H9 (cell line): Measurements from ENCODE around the gene CABLES1. TPM values are rescaled to one million over a fixed set of nuclear protein-coding genes. Genes with fewer than 3 reads are reported as not detected.
A peak's percentile ranks its signal among the peaks of the same experiment; 100 is the strongest.

Experiments
- DNase-seq: peaks from one replicate; pipeline ENCODE4 v3.0.0-alpha.2; 2017
- H2AFZ ChIP-seq: one replicate; pipeline ENCODE4 v1.6.1; 2013; ENCODE audit warnings: mild to moderate bottlenecking, low read length, control low read depth, moderate library complexity
- H2AK5ac ChIP-seq: 2 replicates; pipeline ENCODE4 v1.6.1; 2013; ENCODE audit warnings: low read length, control low read depth, mixed read lengths; ENCODE audit not compliant: insufficient read length
- H2BK120ac ChIP-seq: one replicate; pipeline ENCODE4 v1.6.1; 2013; ENCODE audit warnings: low read depth, mild to moderate bottlenecking, low read length, control low read depth, inconsistent platforms; ENCODE audit not compliant: poor library complexity, severe bottlenecking
- H2BK12ac ChIP-seq: 2 replicates; pipeline ENCODE4 v1.6.1; 2013; ENCODE audit warnings: low read length, control low read depth, mixed read lengths, low read depth; ENCODE audit not compliant: insufficient read length
- H2BK15ac ChIP-seq: 2 replicates; pipeline ENCODE4 v1.6.1; 2013; ENCODE audit warnings: low read depth, low read length, control low read depth
- H2BK20ac ChIP-seq: one replicate; pipeline ENCODE4 v1.6.1; 2013; ENCODE audit warnings: low read depth, mild to moderate bottlenecking, low read length, control low read depth, inconsistent platforms; ENCODE audit not compliant: poor library complexity, severe bottlenecking
- H2BK5ac ChIP-seq: 2 replicates; pipeline ENCODE4 v1.6.1; 2013; ENCODE audit warnings: low read length, control low read depth, mixed read lengths; ENCODE audit not compliant: insufficient read length
- H3K14ac ChIP-seq: 2 replicates; pipeline ENCODE4 v1.6.1; 2013; ENCODE audit warnings: low read length, control low read depth; ENCODE audit not compliant: insufficient read depth
- H3K18ac ChIP-seq: 2 replicates; pipeline ENCODE4 v1.6.1; 2013; ENCODE audit warnings: low read depth, mild to moderate bottlenecking, mixed read lengths, low read length, control low read depth; ENCODE audit not compliant: insufficient read length
- H3K23ac ChIP-seq: 2 replicates; pipeline ENCODE4 v1.6.1; 2013; ENCODE audit warnings: low read length, control low read depth, mixed read lengths, low read depth; ENCODE audit not compliant: insufficient read length
- H3K23me2 ChIP-seq: 2 replicates; pipeline ENCODE4 v1.6.1; 2013; ENCODE audit warnings: low read depth, mild to moderate bottlenecking, mixed read lengths, low read length, control low read depth; ENCODE audit not compliant: insufficient read length, poor library complexity, severe bottlenecking
- H3K27ac ChIP-seq: 2 replicates; pipeline ENCODE4 v1.5.1; 2013; ENCODE audit warnings: low read length, control low read depth, mixed read lengths, low read depth; ENCODE audit not compliant: insufficient read length
- H3K27me3 ChIP-seq: 2 replicates; pipeline ENCODE4 v1.6.1; 2013; ENCODE audit warnings: low read length, control low read depth, inconsistent platforms; ENCODE audit not compliant: insufficient read depth
- H3K4ac ChIP-seq: 2 replicates; pipeline ENCODE4 v1.6.1; 2013; ENCODE audit warnings: low read depth, mild to moderate bottlenecking, control low read depth, inconsistent platforms, low read length, moderate library complexity
- H3K4me1 ChIP-seq: 2 replicates; pipeline ENCODE4 v1.6.1; 2013; ENCODE audit warnings: low read length, control low read depth, inconsistent platforms; ENCODE audit not compliant: insufficient read depth
- H3K4me2 ChIP-seq: 2 replicates; pipeline ENCODE4 v1.6.1; 2013; ENCODE audit warnings: low read length, control low read depth, mixed read lengths; ENCODE audit not compliant: insufficient read length, insufficient read depth
- H3K56ac ChIP-seq: 2 replicates; pipeline ENCODE4 v1.6.1; 2013; ENCODE audit warnings: low read depth, mild to moderate bottlenecking, mixed read lengths, low read length, control low read depth; ENCODE audit not compliant: insufficient read length
- H3K79me1 ChIP-seq: 2 replicates; pipeline ENCODE4 v1.6.1; 2013; ENCODE audit warnings: low read depth, mild to moderate bottlenecking, moderate library complexity, low read length, control low read depth, inconsistent platforms; ENCODE audit not compliant: insufficient read depth, poor library complexity, severe bottlenecking
- H3K79me2 ChIP-seq: 2 replicates; pipeline ENCODE4 v1.6.1; 2013; ENCODE audit warnings: low read length, control low read depth, inconsistent platforms; ENCODE audit not compliant: insufficient read depth
- H3K9ac ChIP-seq: 2 replicates; pipeline ENCODE4 v1.6.1; 2013; ENCODE audit warnings: low read length, control low read depth, mixed read lengths; ENCODE audit not compliant: insufficient read length; ENCODE audit errors: extremely low read depth
- H3K9me3 ChIP-seq: one replicate; pipeline ENCODE4 v1.6.1; 2013; ENCODE audit warnings: low read depth, low read length, inconsistent platforms; ENCODE audit not compliant: control insufficient read depth
- H3T11ph ChIP-seq: one replicate; pipeline ENCODE4 v1.6.1; 2013; ENCODE audit warnings: mild to moderate bottlenecking, low read length, control low read depth, inconsistent platforms
- H4K20me1 ChIP-seq: one replicate; pipeline ENCODE4 v1.6.1; 2013; ENCODE audit not compliant: control insufficient read depth, insufficient read length, insufficient read depth
- H4K5ac ChIP-seq: 2 replicates; pipeline ENCODE4 v1.6.1; 2013; ENCODE audit warnings: low read depth, mild to moderate bottlenecking, mixed read lengths, low read length, control low read depth; ENCODE audit not compliant: insufficient read length
- H4K8ac ChIP-seq: replicated peaks from 2 replicates; pipeline ENCODE4 v1.6.1; 2013; ENCODE audit warnings: low read length, control low read depth, mixed read lengths, low read depth; ENCODE audit not compliant: insufficient read length
- H4K91ac ChIP-seq: 2 replicates; pipeline ENCODE4 v1.6.1; 2013; ENCODE audit warnings: low read depth, mild to moderate bottlenecking, moderate library complexity, mixed read lengths, low read length, control low read depth; ENCODE audit not compliant: insufficient read length
- H3K27ac Mint-ChIP-seq, 3 experiments: 2 replicates in 2 of 3; 3 replicates in 1 of 3; pipeline ENCODE4 v1.8.0; 2020 to 2021; ENCODE audit warnings: mixed read lengths in 3 of 3, mild to moderate bottlenecking in 1 of 3, moderate library complexity in 1 of 3
- H3K27me3 Mint-ChIP-seq: 2 replicates; pipeline ENCODE4 v1.8.0; 2021; ENCODE audit warnings: low read depth, mild to moderate bottlenecking, moderate library complexity, mixed read lengths
- H3K36me3 Mint-ChIP-seq, 3 experiments: 2 replicates in 2 of 3; 3 replicates in 1 of 3; pipeline ENCODE4 v1.8.0; 2020 to 2021; ENCODE audit warnings: low read depth in 3 of 3, mixed read lengths in 3 of 3; ENCODE audit not compliant: insufficient read depth in 1 of 3
- H3K4me1 Mint-ChIP-seq, 2 experiments: 2 replicates each; pipeline ENCODE4 v1.8.0; 2020; ENCODE audit warnings: mixed read lengths in 2 of 2
- H3K4me3 Mint-ChIP-seq, 2 experiments: 2 replicates in 1 of 2; 3 replicates in 1 of 2; pipeline ENCODE4 v1.8.0; 2020 to 2021; ENCODE audit warnings: mild to moderate bottlenecking in 2 of 2, mixed read lengths in 2 of 2, moderate library complexity in 1 of 2
- H3K9me3 Mint-ChIP-seq, 2 experiments: 2 replicates in 1 of 2; 3 replicates in 1 of 2; pipeline ENCODE4 v1.8.0; 2020; ENCODE audit warnings: mild to moderate bottlenecking in 2 of 2, mixed read lengths in 2 of 2, moderate library complexity in 1 of 2
- WGBS: extraction: QIAGEN DNeasy Blood & Tissue Kit; methylation state at CpG from one replicate; pipeline ENCODE4 v1.1.7; 2013; ENCODE audit warnings: missing lambda C conversion rate, low lambda C conversion rate, mixed read lengths; ENCODE audit not compliant: insufficient read length; ENCODE audit errors: extremely low coverage; 5-methylcytosine and 5-hydroxymethylcytosine counted together
- total RNA-seq: library from RNA; stranded (reverse); gene quantifications from 2 replicates; pipeline ENCODE4 v1.2.1, GENCODE V29; 2021
- TF ChIP-seq, protein P1 (sequence below): fragments of 200-600 bp; sonication (generic); conservative IDR thresholded peaks from 3 replicates; pipeline ENCODE4 v1.8.0; 2021; ENCODE audit warnings: antibody characterized with exemption, mild to moderate bottlenecking

CABLES1 gene
- total RNA-seq, 1 experiment from 2014 or later, result 27.1 TPM

DNA sequence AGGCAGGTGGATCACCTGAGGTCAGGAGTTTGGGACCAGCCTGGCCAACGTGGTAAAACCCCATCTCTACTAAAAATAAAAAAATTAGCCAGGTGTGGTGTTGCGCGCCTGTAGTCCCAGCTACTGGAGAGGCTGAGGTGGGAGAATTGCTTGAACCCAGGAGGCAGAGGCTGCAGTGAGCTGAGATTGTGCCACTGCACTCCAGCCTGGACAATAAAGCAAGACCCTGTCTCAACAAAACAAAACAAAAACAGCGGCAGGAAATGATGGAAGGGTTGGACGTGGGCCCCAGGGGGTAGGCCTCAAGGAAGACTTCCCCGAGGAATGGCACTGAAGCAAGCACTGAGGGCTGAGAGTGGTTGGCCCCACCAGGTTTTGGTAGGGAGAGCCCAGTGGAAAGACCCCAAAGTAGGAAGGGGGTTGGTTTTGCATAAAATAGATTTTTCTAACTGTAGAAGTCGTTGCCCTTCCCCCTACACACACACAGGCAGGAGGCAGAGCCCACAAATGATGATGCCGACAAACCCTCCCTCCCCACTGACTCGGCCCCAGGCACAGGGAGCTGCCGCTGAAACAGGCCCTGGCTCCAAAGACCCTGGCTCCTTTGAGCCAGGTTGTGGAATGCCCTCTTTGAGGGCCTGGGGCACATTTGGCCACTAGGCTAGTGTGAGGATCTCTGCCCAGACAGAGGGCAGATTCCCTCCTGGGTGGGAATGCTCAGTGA is 104.8 kb downstream of the CABLES1 start:
- Histone ChIP-seq H3K9ac (no peak overlapping the region), H3K4ac (no peak overlapping the region), H2BK12ac (no peak overlapping the region), H2BK120ac (no peak overlapping the region), H3K27me3 (no peaks in the 10 kb centered on the region), H4K5ac (no peak overlapping the region), H3K79me2 (no peaks in the 10 kb centered on the region), H2BK20ac (no peak overlapping the region), H3K14ac (no peak overlapping the region), H2AK5ac (no peak overlapping the region), H2BK5ac (no peak overlapping the region), H4K91ac (no peak overlapping the region), H3K27ac (no peak overlapping the region), H3K56ac (no peak overlapping the region), H2BK15ac (no peak overlapping the region), H3T11ph (no peak overlapping the region), H3K18ac (no peak overlapping the region), H3K79me1 (no peaks in the 10 kb centered on the region), H4K20me1 (no peaks in the 10 kb centered on the region), H3K9me3 (no peaks in the 10 kb centered on the region), H2AFZ (no peak overlapping the region), H3K23me2 (no peaks in the 10 kb centered on the region), H3K4me1 (no peaks in the 10 kb centered on the region), H3K4me2 (no peak overlapping the region), H4K8ac (no peak overlapping the region), H3K23ac (no peak overlapping the region)
- Mint-ChIP-seq H3K36me3 (peaks cover 15 to 46% (median 36%) of the 10 kb centered on the region in 3 experiments), H3K27me3 (no peaks in the 10 kb centered on the region; the same call in none of the 2 replicates), H3K4me1 (peaks cover 68 to 70% of the 10 kb centered on the region in 2 experiments), H3K9me3 (no peaks in the 10 kb centered on the region), H3K27ac (peak overlapping the region in 1 of 3 experiments; percentile 53; a peak in 2 of 7 replicates), H3K4me3 (no peak overlapping the region; a peak in 1 of 5 replicates)
- no peak for DNase-seq
- no CpG with 5 or more reads among the region's 10 CpGs for WGBS
- TF ChIP-seq, protein P1, sequence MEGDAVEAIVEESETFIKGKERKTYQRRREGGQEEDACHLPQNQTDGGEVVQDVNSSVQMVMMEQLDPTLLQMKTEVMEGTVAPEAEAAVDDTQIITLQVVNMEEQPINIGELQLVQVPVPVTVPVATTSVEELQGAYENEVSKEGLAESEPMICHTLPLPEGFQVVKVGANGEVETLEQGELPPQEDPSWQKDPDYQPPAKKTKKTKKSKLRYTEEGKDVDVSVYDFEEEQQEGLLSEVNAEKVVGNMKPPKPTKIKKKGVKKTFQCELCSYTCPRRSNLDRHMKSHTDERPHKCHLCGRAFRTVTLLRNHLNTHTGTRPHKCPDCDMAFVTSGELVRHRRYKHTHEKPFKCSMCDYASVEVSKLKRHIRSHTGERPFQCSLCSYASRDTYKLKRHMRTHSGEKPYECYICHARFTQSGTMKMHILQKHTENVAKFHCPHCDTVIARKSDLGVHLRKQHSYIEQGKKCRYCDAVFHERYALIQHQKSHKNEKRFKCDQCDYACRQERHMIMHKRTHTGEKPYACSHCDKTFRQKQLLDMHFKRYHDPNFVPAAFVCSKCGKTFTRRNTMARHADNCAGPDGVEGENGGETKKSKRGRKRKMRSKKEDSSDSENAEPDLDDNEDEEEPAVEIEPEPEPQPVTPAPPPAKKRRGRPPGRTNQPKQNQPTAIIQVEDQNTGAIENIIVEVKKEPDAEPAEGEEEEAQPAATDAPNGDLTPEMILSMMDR, result no peak
